ENCODE measurements around the gene CAPN12.
A peak's percentile ranks its signal among the peaks of the same experiment; 100 is the strongest.

The CAPN12 gene

DNA sequence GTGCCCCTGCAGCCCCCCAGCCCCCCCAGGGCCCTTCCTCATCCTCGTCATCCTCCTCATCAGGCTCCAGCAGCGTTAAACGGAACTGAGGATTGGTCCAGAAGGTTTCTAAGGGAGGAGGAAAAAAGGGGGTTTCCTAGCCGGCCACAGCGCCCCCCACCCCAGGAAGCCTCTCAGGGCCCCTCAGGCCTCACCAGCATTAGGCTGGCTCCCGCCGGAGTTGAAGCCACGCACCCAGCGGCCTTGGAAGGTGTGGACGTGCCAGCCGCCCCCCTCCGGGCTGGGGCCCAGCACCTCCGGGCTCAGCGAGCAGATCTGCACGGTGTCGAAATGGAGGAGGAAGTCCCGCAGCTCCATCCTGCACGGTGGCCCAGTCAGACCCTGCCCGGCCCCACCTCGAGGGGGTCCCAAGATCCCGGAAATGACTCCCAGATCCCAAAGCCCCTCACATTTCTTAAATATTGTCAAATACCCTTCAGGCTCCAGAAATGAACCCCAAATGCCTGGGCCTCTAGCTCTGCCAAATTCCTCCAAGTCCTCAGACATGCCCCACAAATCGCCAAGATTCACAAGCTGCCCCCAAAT, 6.9 kb downstream of the CAPN12 start:
- DNase-seq, result no peak

DNA sequence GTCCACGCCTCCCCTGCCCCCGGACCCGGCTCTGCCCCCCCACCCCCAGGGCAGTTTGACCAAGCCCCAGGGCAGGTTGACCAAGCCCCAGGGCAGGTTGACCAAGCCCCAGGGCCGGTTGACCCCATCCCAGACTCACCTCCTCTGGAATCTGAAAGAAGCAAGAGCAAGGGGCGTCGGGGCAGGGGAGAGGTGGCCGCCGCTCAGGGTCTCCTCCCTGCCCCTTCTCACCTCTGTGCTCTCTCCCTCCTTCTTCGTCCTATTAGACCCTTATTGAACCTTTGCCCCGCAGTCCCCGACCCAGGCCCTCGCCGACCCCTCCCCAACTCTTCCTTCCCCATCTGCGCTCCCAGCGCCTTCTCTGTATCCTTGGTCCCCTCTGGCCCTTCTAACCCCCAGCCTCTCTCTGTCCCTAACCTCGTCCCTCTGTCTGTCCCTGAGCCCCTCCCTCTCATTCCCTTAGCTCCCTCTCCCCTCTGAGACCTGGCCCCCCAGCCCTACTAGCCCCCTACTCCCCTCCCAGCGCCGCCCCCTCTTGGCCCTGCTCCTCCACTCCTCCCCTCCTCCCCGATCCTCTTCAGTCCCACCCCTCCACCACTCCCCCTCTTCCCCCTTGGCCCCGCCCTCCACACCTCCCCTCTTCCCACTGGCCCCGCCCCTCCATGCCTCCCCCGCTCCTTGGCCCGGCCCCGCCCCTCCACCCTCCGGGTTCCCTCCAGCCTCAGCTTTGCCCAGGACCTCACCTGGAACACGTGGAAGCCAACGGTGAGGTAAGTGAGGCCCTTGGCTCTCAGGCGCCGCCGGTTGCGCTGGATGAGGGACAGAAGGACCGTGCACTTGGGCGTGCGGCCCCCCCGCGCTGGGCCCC, 7.6 kb downstream of the CAPN12 start:
- peak; percentile 30 for DNase-seq

DNA sequence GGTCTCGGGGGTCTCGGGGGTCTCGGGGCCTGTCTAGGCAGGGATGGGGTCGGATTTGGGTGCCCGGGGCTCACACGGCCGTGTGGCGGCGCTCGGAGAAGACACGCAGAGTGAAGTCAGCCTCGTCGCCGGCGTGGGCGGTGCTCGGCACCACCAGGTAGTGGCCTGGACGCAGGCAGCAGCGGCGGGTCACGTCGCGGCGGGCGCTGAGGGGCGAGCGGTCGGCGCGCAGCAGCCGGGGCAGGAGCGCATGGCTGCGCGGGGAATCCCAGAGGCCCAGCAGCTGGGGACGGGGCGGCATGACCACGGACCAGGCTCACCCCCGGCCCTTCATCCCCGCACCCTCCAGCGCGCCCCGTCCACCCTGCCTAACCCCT, 8.2 kb downstream of the CAPN12 start:
- DNase-seq, result peak; percentile 29

DNA sequence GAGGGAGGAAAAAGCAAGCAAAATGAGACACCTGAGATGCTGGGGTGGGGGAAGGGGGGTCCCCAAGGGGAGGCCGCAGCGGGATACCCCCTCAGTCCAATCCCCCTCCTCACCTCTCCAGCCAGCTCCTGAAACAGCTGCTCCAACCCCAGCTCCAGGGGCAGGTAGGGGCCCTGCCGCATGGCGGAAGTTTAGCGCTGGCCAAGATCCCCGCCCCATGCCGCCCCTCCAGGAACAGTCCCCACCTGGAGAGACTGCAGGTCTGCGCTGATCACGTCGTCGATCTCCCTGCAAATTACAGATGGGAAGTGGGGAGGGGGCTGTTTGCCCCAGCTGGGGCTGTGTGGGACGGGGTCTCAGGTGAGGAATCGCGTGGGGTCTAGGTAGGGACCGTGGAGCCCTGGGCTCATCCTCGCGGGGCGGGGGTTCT, 9.0 kb downstream of the CAPN12 start:
- DNase-seq, result no peak

DNA sequence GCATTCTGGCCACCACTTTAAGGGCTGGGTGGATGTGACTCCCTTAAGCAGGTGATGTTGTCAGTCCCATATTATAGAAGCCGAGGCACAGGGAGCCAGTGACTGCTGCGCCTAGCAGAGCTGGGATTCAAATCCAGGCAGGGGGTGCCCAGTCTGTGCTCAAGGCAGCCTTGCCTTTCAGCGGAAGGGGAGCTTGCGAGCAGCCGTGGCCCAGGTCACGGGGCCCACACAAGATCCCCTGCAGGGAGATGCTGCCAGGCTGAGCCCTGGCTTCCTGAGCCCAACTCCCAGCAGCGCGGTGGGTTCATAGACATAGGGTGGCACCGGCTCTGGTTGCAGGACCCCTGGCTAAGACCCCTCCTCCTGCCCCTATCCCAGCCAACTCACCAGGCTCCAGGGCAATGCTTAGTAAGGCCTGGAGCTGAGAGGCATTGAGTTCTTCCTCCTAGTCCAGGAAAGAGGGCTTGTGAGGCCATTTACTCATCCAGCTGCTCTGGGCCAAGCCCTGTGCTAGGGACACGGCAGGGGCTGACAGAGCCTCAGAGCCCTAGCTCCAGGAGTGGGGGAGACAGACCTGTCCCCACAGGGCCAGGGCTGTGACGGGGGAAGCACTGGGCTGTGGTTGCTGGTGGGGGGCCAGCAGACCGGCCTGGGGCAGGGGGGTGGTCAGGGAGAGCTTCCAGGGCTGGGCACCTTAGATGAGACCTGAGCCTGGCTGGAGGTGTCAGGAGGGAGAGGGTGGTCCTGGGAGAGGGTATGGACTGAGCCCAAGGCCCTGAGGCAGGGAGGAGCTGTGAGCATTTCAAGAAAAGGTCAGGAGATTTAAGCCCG, 9.6 kb downstream of the CAPN12 start:
- no peak for DNase-seq

DNA sequence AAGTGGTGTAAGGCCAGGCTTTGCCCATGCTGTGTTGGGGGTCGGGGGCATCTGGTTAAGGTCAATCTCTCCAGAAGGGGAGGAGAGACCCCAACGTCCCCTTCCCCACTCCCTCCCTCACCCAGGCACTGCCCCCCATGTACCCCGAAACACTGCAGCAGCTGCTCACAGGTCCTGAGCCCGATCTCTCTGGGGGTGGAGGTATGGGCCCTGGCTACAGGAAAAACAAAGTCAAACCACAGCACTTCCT, 10.2 kb downstream of the CAPN12 start:
- peak; percentile 58 for DNase-seq

DNA sequence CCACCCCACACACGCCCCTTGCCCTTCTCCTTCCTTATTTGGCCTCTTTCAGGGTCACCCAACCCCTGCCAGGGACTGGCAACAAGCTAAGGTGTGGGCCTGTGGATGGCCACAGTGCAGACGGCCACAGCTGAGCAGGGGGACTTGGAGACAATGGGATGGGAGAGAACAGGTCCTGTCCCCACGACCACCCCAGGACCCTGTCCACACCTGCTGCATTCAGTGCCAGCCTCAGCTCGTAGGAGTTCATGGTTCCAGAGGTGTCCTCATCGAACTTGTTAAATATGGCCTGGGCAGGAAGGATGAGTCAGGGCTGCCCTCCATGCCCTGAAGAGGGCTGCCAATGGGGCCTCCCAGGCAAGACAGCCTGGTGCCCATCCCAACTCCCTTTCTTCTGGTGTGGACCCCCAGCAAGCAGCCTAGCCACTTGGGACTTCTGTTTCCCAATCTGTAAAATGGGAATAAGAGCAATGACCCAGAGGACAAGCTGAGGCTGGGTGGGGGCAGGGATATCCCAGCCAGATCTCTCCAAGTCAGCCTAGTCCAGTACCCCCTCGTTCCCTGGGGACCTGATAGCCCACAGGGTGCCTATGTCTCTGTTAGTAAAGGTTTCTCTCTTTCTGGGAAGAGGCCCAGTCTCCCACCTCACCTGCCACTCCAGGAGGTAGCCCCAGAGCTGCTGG, 10.6 kb downstream of the CAPN12 start:
- DNase-seq, result peak; percentile 25

DNA sequence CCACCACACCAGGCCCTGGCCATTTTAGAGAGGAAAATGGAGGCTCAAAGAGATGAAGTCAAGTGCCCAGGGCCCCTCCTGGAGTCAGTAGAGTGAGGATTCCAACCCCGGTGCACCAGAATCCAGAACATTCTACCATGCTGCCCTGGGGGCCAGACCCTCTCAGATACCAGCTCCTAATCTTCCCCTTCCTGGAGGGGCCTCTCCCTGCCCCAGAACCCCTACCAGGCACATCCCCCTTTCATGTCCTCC, 11.1 kb downstream of the CAPN12 start:
- DNase-seq, result no peak

DNA sequence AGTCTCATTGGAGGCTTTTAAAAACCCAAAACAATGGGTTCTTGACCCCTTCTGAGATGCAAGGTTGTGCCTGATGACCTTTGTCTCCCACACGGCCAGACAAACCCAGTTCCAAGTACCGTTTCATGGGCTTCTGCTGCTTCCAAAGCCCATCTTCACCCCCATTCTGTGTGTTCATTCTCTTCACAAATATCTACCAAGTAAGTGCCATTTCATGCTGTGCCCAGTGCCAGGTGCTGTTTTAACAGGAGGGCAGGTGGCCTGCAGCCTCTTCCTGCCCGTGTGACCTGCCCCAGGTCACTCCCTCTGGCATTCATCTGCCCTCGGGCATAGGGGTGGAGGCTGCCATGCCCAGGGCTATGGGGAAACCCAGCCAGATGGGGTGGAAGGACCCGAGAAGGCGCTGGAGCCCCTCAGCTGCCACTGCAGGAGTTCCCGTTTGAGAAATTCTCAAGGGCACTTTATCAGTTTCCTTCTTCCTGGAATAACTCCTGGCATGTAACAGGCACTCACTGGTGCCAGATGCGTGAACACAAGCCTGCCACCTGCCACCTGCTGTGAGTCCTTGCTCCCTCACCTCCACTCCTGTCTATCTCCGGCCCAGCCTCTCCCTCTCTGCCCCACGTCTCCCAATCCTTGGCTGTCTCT, 12.5 kb downstream of the CAPN12 start:
- no peak for DNase-seq

DNA sequence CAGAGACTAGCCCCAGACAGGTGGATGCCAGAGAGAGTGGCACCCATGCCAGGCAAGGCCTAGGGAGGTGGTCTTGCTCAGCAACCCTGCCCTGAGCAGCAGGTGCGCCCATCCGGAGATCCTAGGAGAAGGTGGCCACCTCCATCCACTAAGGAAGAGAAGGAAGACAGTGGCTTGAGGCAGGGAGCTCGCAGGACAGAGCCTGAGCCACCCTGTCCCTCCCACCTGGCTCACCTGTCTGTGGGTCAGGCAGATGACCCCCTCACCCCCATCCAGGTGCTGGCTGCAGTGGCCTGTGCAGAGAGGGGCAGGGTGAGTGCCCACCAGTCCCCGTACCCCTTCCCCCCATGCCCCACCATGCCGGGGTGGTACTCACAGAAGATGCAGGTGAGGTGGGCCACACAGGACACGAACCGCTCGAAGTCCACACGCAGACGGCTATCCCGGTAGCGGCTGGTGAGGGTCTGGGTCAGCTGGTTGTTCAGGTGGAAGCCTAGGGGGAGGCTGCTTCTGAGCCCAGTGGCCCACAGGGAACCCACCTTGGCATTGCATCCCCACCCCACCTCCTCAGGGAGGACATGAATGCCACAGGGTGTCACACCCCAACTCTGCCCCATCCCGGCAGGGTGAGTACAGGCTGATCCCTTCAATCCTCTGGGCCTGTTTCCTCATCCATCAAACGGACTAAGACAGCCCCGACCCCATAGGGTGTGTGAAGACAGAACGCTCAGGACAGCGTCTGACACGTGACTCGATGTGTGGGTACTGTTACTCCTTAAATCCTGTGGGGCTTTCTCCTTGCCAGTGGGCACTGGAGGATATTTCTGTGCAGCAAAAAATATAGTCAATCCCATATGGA, 13.3 kb downstream of the CAPN12 start:
- no peak for DNase-seq

DNA sequence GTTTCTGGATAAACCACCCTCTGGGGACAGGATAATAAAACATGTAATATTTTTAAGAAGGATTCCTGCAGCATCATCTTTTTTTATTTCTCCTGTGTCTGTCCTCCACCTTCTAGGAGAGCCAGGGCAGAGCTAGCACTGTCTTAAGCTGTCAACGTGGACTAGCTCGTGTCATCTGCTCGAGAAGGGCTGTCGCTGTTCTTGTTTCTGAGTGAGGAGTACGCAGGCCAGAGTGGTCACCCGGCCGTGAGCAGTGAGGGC, 13.9 kb downstream of the CAPN12 start:
- DNase-seq, result no peak

DNA sequence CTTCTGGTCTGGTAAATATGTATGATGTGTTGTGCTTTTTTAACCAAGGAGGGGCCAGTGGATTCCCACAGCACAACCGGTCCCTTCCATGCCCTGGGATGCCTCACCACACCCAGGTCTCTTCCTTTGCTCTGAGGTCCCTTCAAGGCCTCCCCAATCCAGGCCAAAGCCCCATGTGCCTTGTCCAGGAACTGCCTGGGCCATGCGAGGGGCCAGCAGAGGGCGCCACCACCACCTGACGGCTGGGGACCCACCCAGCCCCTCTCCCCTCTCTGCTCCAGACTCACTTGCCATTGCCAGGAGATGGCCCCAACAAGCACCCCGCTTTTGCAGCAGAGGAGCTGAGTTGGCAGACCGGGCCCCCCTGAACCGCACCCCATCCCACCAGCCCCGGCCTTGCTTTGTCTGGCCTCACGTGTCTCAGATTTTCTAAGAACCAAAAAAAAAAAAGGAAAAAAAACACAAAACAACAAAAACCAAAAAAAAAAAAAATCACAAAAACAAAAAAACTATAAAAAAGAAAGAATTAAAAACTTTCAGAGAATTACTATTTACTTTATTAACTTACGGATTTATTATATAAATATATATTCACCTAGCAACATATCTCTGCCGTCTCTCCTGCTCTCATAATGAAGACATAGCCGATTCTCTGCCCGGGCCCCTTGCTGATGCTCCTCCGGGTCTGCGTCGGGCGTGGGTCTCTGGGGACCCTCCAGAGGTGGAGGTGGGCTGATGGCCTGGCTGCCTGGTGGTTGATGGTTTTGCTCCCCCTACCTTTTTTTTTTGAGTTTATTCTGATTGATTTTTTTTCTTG, 14.4 kb downstream of the CAPN12 start:
- DNase-seq, result peak; percentile 73

DNA sequence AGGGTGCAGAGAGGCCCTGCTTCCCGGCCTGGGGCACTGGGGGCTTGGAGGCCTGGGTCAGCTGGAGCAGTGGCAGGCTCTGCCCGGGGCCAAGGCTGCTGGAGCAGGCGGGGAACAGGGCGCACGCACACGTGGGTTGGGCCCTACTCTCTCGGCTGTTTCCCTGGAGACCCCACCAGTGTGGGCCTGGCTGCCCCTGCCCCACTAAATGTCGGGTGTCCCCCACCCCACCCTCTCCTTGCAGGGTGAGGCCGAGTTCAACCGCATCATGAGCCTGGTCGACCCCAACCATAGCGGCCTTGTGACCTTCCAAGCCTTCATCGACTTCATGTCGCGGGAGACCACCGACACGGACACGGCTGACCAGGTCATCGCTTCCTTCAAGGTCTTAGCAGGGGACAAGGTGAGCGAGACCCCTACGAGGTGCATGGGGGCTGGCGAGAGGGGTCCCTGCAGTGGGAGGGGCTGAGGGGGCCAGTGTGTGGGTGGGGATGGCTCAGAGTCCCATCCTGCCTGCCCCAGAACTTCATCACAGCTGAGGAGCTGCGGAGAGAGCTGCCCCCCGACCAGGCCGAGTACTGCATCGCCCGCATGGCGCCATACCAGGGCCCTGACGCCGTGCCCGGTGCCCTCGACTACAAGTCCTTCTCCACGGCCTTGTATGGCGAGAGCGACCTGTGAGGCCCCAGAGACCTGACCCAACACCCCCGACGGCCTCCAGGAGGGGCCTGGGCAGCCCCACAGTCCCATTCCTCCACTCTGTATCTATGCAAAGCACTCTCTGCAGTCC, 15.3 kb downstream of the CAPN12 start:
- no peak for DNase-seq

DNA sequence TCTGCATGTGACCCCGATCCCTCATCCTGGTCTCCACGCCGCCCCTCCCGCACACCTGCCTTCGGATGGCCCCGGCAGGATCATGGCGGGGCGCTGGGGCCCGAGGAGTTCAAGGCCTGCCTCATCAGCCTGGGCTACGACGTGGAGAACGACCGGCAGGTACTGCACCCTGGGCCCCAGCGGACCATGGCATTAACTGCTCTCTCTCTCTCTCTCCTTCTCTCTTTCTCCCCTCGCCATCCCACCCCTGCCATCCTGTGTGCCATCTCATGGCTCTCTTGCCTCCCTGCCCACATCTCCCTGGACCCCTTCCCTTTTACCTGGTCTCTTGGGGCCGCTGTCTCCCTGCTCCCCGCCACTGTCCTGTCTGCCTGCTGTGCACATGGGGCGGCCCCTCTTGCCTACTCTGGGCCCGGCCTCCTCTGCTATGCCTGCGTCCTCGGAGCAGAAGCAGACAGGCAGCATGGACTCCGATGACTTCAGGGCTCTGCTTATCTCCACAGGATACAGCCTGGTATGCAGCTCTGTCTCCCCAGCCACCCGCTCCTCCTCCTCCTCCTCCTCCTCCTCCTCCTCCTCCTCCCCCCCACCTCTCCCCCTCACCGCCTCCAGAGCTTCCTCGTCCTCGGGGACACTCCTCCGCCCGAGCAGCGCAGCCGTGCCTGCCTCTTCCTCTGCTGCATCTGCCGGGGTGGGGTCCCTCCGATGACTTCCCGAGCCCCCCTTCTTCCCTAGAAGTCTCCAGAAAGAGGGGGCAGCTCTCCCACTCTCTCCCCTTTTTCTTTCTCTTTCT, 16.2 kb downstream of the CAPN12 start:
- DNase-seq, result no peak

DNA sequence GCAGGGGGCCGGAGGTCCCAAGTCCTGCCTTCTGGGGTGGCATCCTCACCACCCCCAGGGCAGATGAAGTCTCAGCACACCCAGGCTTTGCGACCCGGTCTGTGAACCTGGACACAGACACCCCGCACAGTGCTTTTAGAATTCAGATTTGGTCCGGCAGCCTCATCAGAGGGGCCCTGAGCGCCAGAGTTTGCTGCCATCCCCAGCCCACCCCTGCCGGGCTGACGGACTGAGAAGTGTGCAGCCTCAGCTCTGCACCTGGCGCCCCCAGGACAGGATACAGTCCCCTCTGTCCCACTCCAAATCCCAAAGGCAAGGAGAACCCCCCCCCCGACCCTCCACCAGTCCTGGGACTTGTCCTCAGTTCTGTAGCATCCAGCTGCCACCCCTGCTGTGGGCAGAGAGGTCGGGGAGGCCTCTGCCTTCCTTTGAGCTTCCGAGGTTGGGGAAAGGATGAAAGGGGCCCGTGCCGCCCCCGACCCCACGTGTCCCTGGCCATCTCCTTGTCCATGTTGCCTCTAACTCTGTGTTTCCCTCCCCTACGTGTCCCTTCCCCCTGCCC, 16.9 kb downstream of the CAPN12 start:
- DNase-seq, result no peak

DNA sequence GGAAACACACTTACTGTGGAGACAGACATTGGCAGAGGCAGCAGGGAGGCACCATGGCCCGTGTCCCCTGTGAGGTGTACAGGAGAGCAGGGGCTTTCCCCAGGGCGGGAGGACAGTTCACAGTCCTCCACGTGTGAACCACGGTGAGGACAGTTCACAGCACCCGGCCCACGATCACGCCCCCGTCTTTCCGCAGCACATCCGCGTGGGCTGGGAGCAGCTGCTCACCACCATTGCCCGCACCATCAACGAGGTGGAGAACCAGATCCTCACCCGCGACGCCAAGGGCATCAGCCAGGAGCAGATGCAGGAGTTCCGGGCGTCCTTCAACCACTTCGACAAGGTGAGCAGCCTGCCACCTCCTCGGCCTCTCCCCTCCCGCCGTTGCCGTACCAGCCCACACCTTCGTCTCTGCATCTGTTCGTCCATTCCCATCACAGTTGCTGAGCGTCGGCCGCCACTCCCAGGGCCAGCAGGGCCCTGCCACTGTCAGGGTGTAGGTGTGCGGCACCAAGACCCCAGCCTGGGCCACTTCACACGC, 17.4 kb downstream of the CAPN12 start:
- no peak for DNase-seq

DNA sequence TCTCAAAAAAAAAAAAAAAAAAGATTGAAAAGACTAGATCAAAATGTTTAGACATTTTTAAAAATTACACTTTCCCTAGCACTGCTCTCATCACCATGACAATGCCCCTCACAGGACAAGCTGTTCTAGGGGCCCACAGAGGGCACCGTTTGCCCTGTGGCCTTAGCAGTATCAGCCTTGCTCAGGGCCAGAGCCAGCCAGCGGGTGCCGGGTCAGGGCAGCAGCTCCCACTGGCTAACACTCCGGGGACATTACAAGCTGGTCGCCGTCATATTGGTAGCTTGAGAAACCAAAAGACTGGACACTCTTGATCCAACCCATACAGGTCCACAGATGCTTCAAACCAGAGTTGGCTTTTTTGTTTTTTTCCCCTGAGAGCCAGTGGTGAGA, 18.0 kb downstream of the CAPN12 start:
- no peak for DNase-seq

DNA sequence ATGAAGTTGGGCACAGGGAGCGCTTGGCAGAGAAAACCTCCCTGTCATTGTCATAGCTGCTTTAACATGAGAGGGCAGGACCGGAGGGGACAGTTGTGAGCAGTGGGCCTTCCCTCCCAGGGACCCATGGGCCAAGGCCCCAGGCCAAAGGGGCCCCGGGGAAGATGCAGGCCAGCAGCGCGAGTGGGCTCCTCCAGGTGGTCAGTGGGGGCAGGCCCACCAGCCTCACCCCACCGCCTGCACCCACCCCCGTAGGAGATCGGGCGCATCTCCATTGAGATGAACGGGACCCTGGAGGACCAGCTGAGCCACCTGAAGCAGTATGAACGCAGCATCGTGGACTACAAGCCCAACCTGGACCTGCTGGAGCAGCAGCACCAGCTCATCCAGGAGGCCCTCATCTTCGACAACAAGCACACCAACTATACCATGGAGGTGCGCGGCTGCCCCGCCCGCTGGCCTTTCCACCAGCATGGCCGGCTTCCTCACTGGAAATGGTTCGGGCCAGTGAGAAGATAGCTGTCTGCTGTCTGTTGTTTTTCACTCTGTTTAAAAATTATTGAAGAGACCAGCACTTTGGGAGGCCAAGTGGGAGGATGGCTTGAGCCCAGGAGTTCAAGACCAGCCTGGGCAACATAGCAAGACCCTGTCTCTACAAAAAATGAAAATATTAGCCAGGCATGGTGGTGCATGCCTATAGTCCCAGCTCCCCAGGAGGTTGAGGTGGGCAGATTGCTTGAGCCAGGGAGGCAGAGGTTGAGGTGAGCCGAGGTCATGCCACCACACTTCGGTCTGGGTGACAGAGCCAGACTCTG, 18.6 kb downstream of the CAPN12 start:
- no peak for DNase-seq
